HepG2 (cell line): Measurements from ENCODE around the gene CDYL. TPM values are rescaled to one million over a fixed set of nuclear protein-coding genes. Genes with fewer than 3 reads are reported as not detected.

Experiments
- ATAC-seq: fragments of 200-7000 bp; cut with Tn5 transposase; 3 replicates; pipeline ENCODE4 v1.9.1; 2020; ENCODE audit warnings: mild to moderate bottlenecking, moderate library complexity
- BruUV-seq: library from RNA; stranded (reverse); fragments of 400-500 nt; replicated peaks from 2 replicates; lab custom pipeline; 2021; lab: Mats Ljungman, UMichigan
- CTCF ChIA-PET: fragments of 300-600 bp; formaldehyde crosslinking; extraction: SDS; loops from one replicate; lab custom pipeline; 2021; ENCODE audit warnings: low total read pairs, inconsistent platforms, low intra/inter-chr PET ratio; lab: Yijun Ruan, JAX
- POLR2A ChIA-PET: fragments of 350-600 bp; sonication (Branson Sonifier 250); formaldehyde crosslinking; loops from one replicate; lab custom pipeline; 2020; ENCODE audit warnings: antibody characterized with exemption, inconsistent platforms; lab: Yijun Ruan, JAX
- DNase-seq: peaks from one replicate; pipeline ENCODE4 v3.0.0-alpha.2; 2015; ENCODE audit warnings: low spot score
- FAIRE-seq: peaks from 3 replicates; lab custom pipeline; 2011; peaks lifted over from hg19 to GRCh38; lab: Jason Lieb, UNC
- H2AFZ ChIP-seq: one replicate; pipeline ENCODE4 v1.6.1; 2011; ENCODE audit warnings: low read length, inconsistent platforms
- H3K27ac ChIP-seq: fragments of 300-600 bp; 3 replicates; pipeline ENCODE4 v1.8.0; 2011; ENCODE audit warnings: mixed run types, mild to moderate bottlenecking, mixed read lengths, low read length, inconsistent platforms; ENCODE audit not compliant: insufficient read depth; ENCODE audit errors: extremely low read length
- H3K27me3 ChIP-seq, 2 experiments: fragments of 200-600 bp in 1 of 2; 2 replicates in 1 of 2; 3 replicates in 1 of 2; pipeline versions ENCODE4 v1.6.0 to v1.8.0; 2011; ENCODE audit warnings: low read length in 2 of 2, mild to moderate bottlenecking in 2 of 2, moderate library complexity in 2 of 2, inconsistent platforms in 1 of 2; ENCODE audit not compliant: insufficient read depth in 2 of 2, control insufficient read depth in 1 of 2
- H3K36me3 ChIP-seq, 2 experiments: fragments of 200-600 bp in 1 of 2; replicated peaks in 1 of 2; 2 replicates in 1 of 2; 3 replicates in 1 of 2; pipeline versions ENCODE4 v1.5.1 to v1.8.0; 2011; ENCODE audit warnings: low read length in 2 of 2, inconsistent platforms in 1 of 2; ENCODE audit not compliant: insufficient read depth in 2 of 2, control insufficient read depth in 1 of 2
- H3K4me1 ChIP-seq: 2 replicates; pipeline ENCODE4 v1.5.1; 2012; ENCODE audit warnings: low read length, inconsistent platforms; ENCODE audit not compliant: insufficient read depth
- H3K4me2 ChIP-seq: 2 replicates; pipeline ENCODE4 v1.6.0; 2011; ENCODE audit warnings: low read depth, low read length, inconsistent platforms
- H3K4me3 ChIP-seq, 3 experiments: fragments of 200-600 bp in 1 of 3; sonication (generic), shearing (Covaris generic) in 1 of 3; replicated peaks in 1 of 3; 2 replicates each; pipeline ENCODE4 v1.5.1; 2011 to 2016; ENCODE audit warnings: low read length in 3 of 3, inconsistent platforms in 2 of 3, low read depth in 2 of 3, mild to moderate bottlenecking in 2 of 3, control low read depth in 1 of 3, mixed read lengths in 1 of 3; ENCODE audit not compliant: insufficient read depth in 1 of 3
- H3K79me2 ChIP-seq: one replicate; pipeline ENCODE4 v1.6.1; 2011; ENCODE audit warnings: low read length, inconsistent platforms; ENCODE audit not compliant: insufficient read depth
- H3K9ac ChIP-seq: 2 replicates; pipeline ENCODE4 v1.6.0; 2011; ENCODE audit warnings: mild to moderate bottlenecking, low read depth, low read length, inconsistent platforms; ENCODE audit not compliant: insufficient read depth
- H3K9me3 ChIP-seq: 2 replicates; pipeline ENCODE4 v1.5.1; 2012; ENCODE audit warnings: mild to moderate bottlenecking, low read length
- H4K20me1 ChIP-seq: 2 replicates; pipeline ENCODE4 v1.6.0; 2011; ENCODE audit warnings: inconsistent platforms, mild to moderate bottlenecking, low read length, moderate library complexity; ENCODE audit not compliant: insufficient read depth
- AGO1 ChIP-seq: fragments of 200-400 bp; formaldehyde crosslinking; IDR thresholded peaks from 2 replicates; pipeline ENCODE4 v1.6.1; 2017; ENCODE audit warnings: mild to moderate bottlenecking, low read depth, low read length, moderate library complexity; ENCODE audit not compliant: poor library complexity, severe bottlenecking
- ARID2 ChIP-seq: sonication (generic); formaldehyde crosslinking; IDR thresholded peaks from 2 replicates; pipeline ENCODE4 v1.8.1; 2022; ENCODE audit warnings: mild to moderate bottlenecking, missing genetic modification reagents, borderline replicate concordance
- CBX1 ChIP-seq: IDR thresholded peaks from one replicate; pipeline ENCODE4 v1.6.1; 2016; ENCODE audit warnings: antibody characterized with exemption, low read depth
- GMEB1 ChIP-seq: sonication (generic); formaldehyde crosslinking; IDR thresholded peaks from 2 replicates; pipeline ENCODE4 v1.5.1; 2020; ENCODE audit warnings: missing genetic modification reagents, mild to moderate bottlenecking, borderline replicate concordance
- HMGA1 ChIP-seq: sonication (generic); formaldehyde crosslinking; conservative IDR thresholded peaks from 2 replicates; pipeline ENCODE4 v1.4.0; 2020; ENCODE audit warnings: missing genetic modification reagents
- NRL ChIP-seq: sonication (generic); formaldehyde crosslinking; IDR thresholded peaks from 2 replicates; pipeline ENCODE4 v1.5.0; 2020; ENCODE audit warnings: missing genetic modification reagents, mild to moderate bottlenecking, moderate library complexity, borderline replicate concordance
- PTBP1 ChIP-seq: fragments of 200-400 bp; formaldehyde crosslinking; IDR thresholded peaks from 2 replicates; pipeline ENCODE4 v1.6.1; 2018; ENCODE audit warnings: low read length, low read depth; ENCODE audit not compliant: poor library complexity, severe bottlenecking
- RFX1 ChIP-seq: fragments of 450-650 bp; IDR thresholded peaks from 2 replicates; pipeline ENCODE4 v1.6.1; 2017
- RORA ChIP-seq: sonication (generic); formaldehyde crosslinking; IDR thresholded peaks from 2 replicates; pipeline ENCODE4 v1.5.0; 2020; ENCODE audit warnings: mild to moderate bottlenecking, missing genetic modification reagents, moderate library complexity
- SRSF1 ChIP-seq: fragments of 200-400 bp; formaldehyde crosslinking; optimal IDR thresholded peaks from 2 replicates; pipeline ENCODE3; 2017; ENCODE audit warnings: mild to moderate bottlenecking, low read depth, low read length, moderate library complexity
- TBL1XR1 ChIP-seq: fragments of 150-350 bp; IDR thresholded peaks from 2 replicates; pipeline ENCODE4 v1.6.1; 2014; ENCODE audit warnings: borderline replicate concordance, low read length; ENCODE audit not compliant: partially characterized antibody
- TCF12 ChIP-seq, 2 experiments: fragments of 450-650 bp in 1 of 2; sonication (generic) in 1 of 2; formaldehyde crosslinking in 1 of 2; IDR thresholded peaks; 2 replicates each; pipeline versions ENCODE4 v1.6.1 to v1.8.0; 2017 to 2022; ENCODE audit warnings: antibody characterized with exemption in 1 of 2, mild to moderate bottlenecking in 1 of 2, missing genetic modification reagents in 1 of 2, moderate library complexity in 1 of 2
- ZBTB33 ChIP-seq: sonication (generic); formaldehyde crosslinking; IDR thresholded peaks from 2 replicates; pipeline ENCODE4 v1.4.0; 2020; ENCODE audit warnings: missing genetic modification reagents
- ZFYVE20 ChIP-seq: sonication (generic); formaldehyde crosslinking; IDR thresholded peaks from 2 replicates; pipeline ENCODE4 v1.8.0; 2023; ENCODE audit warnings: low read depth, mild to moderate bottlenecking, moderate library complexity, missing genetic modification reagents, borderline replicate concordance
- ZNF101 ChIP-seq: sonication (generic); formaldehyde crosslinking; IDR thresholded peaks from 2 replicates; pipeline ENCODE4 v1.4.0; 2020; ENCODE audit warnings: mild to moderate bottlenecking, low read depth, missing genetic modification reagents, borderline replicate concordance
- ZNF281 ChIP-seq: sonication (generic); formaldehyde crosslinking; IDR thresholded peaks from 2 replicates; pipeline ENCODE4 v1.4.0; 2020; ENCODE audit warnings: missing genetic modification reagents, borderline replicate concordance
- ZNF331 ChIP-seq: sonication (generic); formaldehyde crosslinking; IDR thresholded peaks from 2 replicates; pipeline ENCODE4 v1.4.0; 2020; ENCODE audit warnings: missing genetic modification reagents
- ZNF335 ChIP-seq: sonication (generic); formaldehyde crosslinking; IDR thresholded peaks from 2 replicates; pipeline ENCODE4 v1.4.0; 2020; ENCODE audit warnings: missing genetic modification reagents
- ZNF792 ChIP-seq: IDR thresholded peaks from 2 replicates; pipeline ENCODE4 v1.6.1; 2016
- WGBS: methylation state at CpG from one replicate; pipeline ENCODE4 v1.1.6; 2017; ENCODE audit warnings: low lambda C conversion rate; 5-methylcytosine and 5-hydroxymethylcytosine counted together
- in situ Hi-C: cut with HindIII; loops from 2 replicates; pipeline ENCODE4 v1.10.0; 2017; ENCODE audit warnings: low pct_unique_long_range_greater_than_20kb; ENCODE audit not compliant: extremely low pct_ligation_motif_present
- intact Hi-C: fragments of 100-400 bp; cut with micrococcal nuclease; formaldehyde crosslinking; loops from one replicate; pipeline ENCODE4 v1.10.0; 2022; ENCODE audit not compliant: unreplicated experiment
- polyA plus RNA-seq, 8 experiments: library from polyadenylated mRNA; depleted of rRNA in 3 of 8; stranded (reverse) in 7 of 8; unstranded in 1 of 8; fragments of >200 nt; fragmentation: Illumina TruSeq in 4 of 8; extraction: Trizol in 4 of 8; gene quantifications; 2 replicates each; pipeline versions ENCODE4 v1.2.1 to v1.2.3, GENCODE V29; 2011 to 2016; ENCODE audit warnings: low read depth in 4 of 8, missing spikeins in 1 of 8, mixed read lengths in 1 of 8; ENCODE audit not compliant: insufficient read depth in 1 of 8
- total RNA-seq, 5 experiments: library from RNA; depleted of rRNA; stranded (reverse); fragments of >200 nt; fragmentation: Illumina TruSeq; extraction: Trizol; gene quantifications; 2 replicates each; pipeline ENCODE4 v1.2.3, GENCODE V29; 2016; ENCODE audit warnings: low read depth in 1 of 5

Gene CDYL
- total and polyA plus RNA-seq, 2 of the 13 experiments (the other 11 are each of a cell fraction or from before 2014, with no cell fraction given), result 22.8 to 105 TPM

- ATAC-seq, result peak; percentile 59
- DNase-seq, result no peak
- Histone ChIP-seq H3K36me3 (peaks cover 14 to 25% of the 10 kb centered on the region in 2 experiments), H3K79me2 (no peaks in the 10 kb centered on the region), H3K27ac (peak overlapping the region; percentile 17), H3K9ac (no peak overlapping the region), H2AFZ (no peak overlapping the region), H3K4me2 (no peak overlapping the region), H3K27me3 (no peaks in the 10 kb centered on the region), H3K9me3 (no peaks in the 10 kb centered on the region), H3K4me3 (no peak overlapping the region), H3K4me1 (peaks cover 32% of the 10 kb centered on the region), H4K20me1 (no peaks in the 10 kb centered on the region)
- whole genome bisulfite sequencing, result 72% methylated on average over 4 of the region's 4 CpGs
- in situ Hi-C loops (no loop called here), intact Hi-C loops (no loop called here)
- no peak for FAIRE-seq
- ChIA-PET CTCF (no interaction called here), POLR2A (no interaction called here)
- no TSS peak for BruUV-seq
- TF ChIP-seq SRSF1 (no peak), ZNF792 (no peak), ARID2 (no peak), RORA (CRISPR knock-in tag) (no peak), PTBP1 (no peak), NRL (CRISPR knock-in tag) (no peak), ZNF331 (CRISPR knock-in tag) (no peak), ZNF335 (CRISPR knock-in tag) (no peak), ZFYVE20 (CRISPR knock-in tag) (no peak), ZNF101 (CRISPR knock-in tag) (no peak), TCF12 (IDR thresholded peaks at IDR 0.05) (no peak), TCF12 (CRISPR knock-in tag; IDR thresholded peaks at IDR 0.05) (no peak), GMEB1 (CRISPR knock-in tag) (no peak), ZBTB33 (CRISPR knock-in tag) (0 out of 2 replicates have a peak, but pooled peaks have one; percentile 23), TBL1XR1 (no peak), AGO1 (no peak), ZNF281 (CRISPR knock-in tag) (no peak), HMGA1 (CRISPR knock-in tag) (no peak), RFX1 (no peak), CBX1 (no peak)
These were observed 166.4 kb downstream of the CDYL start for GRCh38 chr6:4942673-4943009.
